Skeletal muscle satellite cell (primary cell): ENCODE measurements around the gene SLC10A7.

ENCODE experiments used
- H3K27me3 ChIP-seq: 2 replicates; pipeline ENCODE4 v1.7.0; 2013; ENCODE audit warnings: low read length; ENCODE audit not compliant: control insufficient read depth, insufficient read depth
- H3K36me3 ChIP-seq: 2 replicates; pipeline ENCODE4 v1.7.0; 2013; ENCODE audit warnings: mild to moderate bottlenecking, control low read depth, low read length; ENCODE audit not compliant: insufficient read depth
- H3K4me1 ChIP-seq: 2 replicates; pipeline ENCODE4 v1.7.0; 2013; ENCODE audit warnings: low read length; ENCODE audit not compliant: control insufficient read depth, insufficient read depth
- H3K4me2 ChIP-seq: 2 replicates; pipeline ENCODE4 v1.7.0; 2013; ENCODE audit warnings: mild to moderate bottlenecking, low read length
- H3K4me3 ChIP-seq: 2 replicates; pipeline ENCODE4 v1.7.0; 2013; ENCODE audit warnings: low read length
- H3K9ac ChIP-seq: 2 replicates; pipeline ENCODE4 v1.7.0; 2013; ENCODE audit warnings: mild to moderate bottlenecking, low read depth, low read length, moderate library complexity
- H3K9me3 ChIP-seq: replicated peaks from 2 replicates; pipeline ENCODE4 v1.7.0; 2013; ENCODE audit warnings: mild to moderate bottlenecking, control low read depth, low read length

Gene SLC10A7

GRCh38 chr4:146494143-146494542 lies 27.6 kb downstream of the SLC10A7 start:
- Histone ChIP-seq H3K36me3 (no peaks in the 10 kb centered on the region), H3K27me3 (no peaks in the 10 kb centered on the region), H3K4me2 (no peak overlapping the region), H3K9me3 (no peaks in the 10 kb centered on the region), H3K9ac (no peak overlapping the region), H3K4me1 (peaks cover 13% of the 10 kb centered on the region), H3K4me3 (no peak overlapping the region)

GRCh38 chr4:146490106-146490505 lies 31.6 kb downstream of the SLC10A7 start:
- Histone ChIP-seq H3K36me3 (no peaks in the 10 kb centered on the region), H3K9ac (no peak overlapping the region), H3K27me3 (no peaks in the 10 kb centered on the region), H3K4me3 (no peak overlapping the region), H3K4me1 (peaks cover 2% of the 10 kb centered on the region), H3K9me3 (no peaks in the 10 kb centered on the region), H3K4me2 (no peak overlapping the region)

- Histone ChIP-seq H3K4me2 (no peak overlapping the region), H3K4me1 (no peaks in the 10 kb centered on the region), H3K27me3 (no peaks in the 10 kb centered on the region), H3K36me3 (no peaks in the 10 kb centered on the region), H3K9ac (no peak overlapping the region), H3K9me3 (no peaks in the 10 kb centered on the region), H3K4me3 (no peak overlapping the region)
These were observed 33.1 kb downstream of the SLC10A7 start for GRCh38 chr4:146488495-146489174.

- Histone ChIP-seq H3K4me1 (no peaks in the 10 kb centered on the region), H3K9me3 (no peaks in the 10 kb centered on the region), H3K36me3 (no peaks in the 10 kb centered on the region), H3K4me3 (no peak overlapping the region), H3K27me3 (no peaks in the 10 kb centered on the region), H3K9ac (no peak overlapping the region), H3K4me2 (no peak overlapping the region)
These were observed 35.2 kb downstream of the SLC10A7 start for GRCh38 chr4:146486565-146486964.

GRCh38 chr4:146485968-146486367 lies 35.8 kb downstream of the SLC10A7 start:
- Histone ChIP-seq H3K9me3 (no peaks in the 10 kb centered on the region), H3K9ac (no peak overlapping the region), H3K4me2 (no peak overlapping the region), H3K36me3 (no peaks in the 10 kb centered on the region), H3K27me3 (no peaks in the 10 kb centered on the region), H3K4me1 (no peaks in the 10 kb centered on the region), H3K4me3 (no peak overlapping the region)

GRCh38 chr4:146482788-146483187 lies 39.0 kb downstream of the SLC10A7 start:
- Histone ChIP-seq H3K27me3 (no peaks in the 10 kb centered on the region), H3K4me3 (no peak overlapping the region), H3K4me2 (no peak overlapping the region), H3K36me3 (no peaks in the 10 kb centered on the region), H3K9ac (no peak overlapping the region), H3K4me1 (no peaks in the 10 kb centered on the region), H3K9me3 (no peaks in the 10 kb centered on the region)

GRCh38 chr4:146481246-146481645 lies 40.5 kb downstream of the SLC10A7 start:
- Histone ChIP-seq H3K4me1 (no peaks in the 10 kb centered on the region), H3K27me3 (no peaks in the 10 kb centered on the region), H3K4me3 (no peak overlapping the region), H3K9ac (no peak overlapping the region), H3K4me2 (no peak overlapping the region), H3K36me3 (no peaks in the 10 kb centered on the region), H3K9me3 (no peaks in the 10 kb centered on the region)

- H3K4me1 ChIP-seq, result no peaks in the 10 kb centered on the region
- H3K36me3 ChIP-seq, result no peaks in the 10 kb centered on the region
- no peak overlapping the region for H3K4me3 ChIP-seq
- H3K27me3 ChIP-seq, result no peaks in the 10 kb centered on the region
- no peak overlapping the region for H3K9ac ChIP-seq
- no peaks in the 10 kb centered on the region for H3K9me3 ChIP-seq
- no peak overlapping the region for H3K4me2 ChIP-seq
These were observed 43.7 kb downstream of the SLC10A7 start for GRCh38 chr4:146478009-146478408.

- Histone ChIP-seq H3K4me3 (no peak overlapping the region), H3K4me1 (no peaks in the 10 kb centered on the region), H3K9me3 (no peaks in the 10 kb centered on the region), H3K4me2 (no peak overlapping the region), H3K9ac (no peak overlapping the region), H3K36me3 (no peaks in the 10 kb centered on the region), H3K27me3 (no peaks in the 10 kb centered on the region)
These were observed 44.7 kb downstream of the SLC10A7 start for GRCh38 chr4:146477054-146477453.

GRCh38 chr4:146472404-146472803 lies 49.3 kb downstream of the SLC10A7 start:
- H3K4me3 ChIP-seq, result no peak overlapping the region
- no peaks in the 10 kb centered on the region for H3K27me3 ChIP-seq
- no peaks in the 10 kb centered on the region for H3K4me1 ChIP-seq
- no peaks in the 10 kb centered on the region for H3K9me3 ChIP-seq
- no peak overlapping the region for H3K9ac ChIP-seq
- no peaks in the 10 kb centered on the region for H3K36me3 ChIP-seq
- H3K4me2 ChIP-seq, result no peak overlapping the region

GRCh38 chr4:146470604-146471003 lies 51.1 kb downstream of the SLC10A7 start:
- Histone ChIP-seq H3K4me3 (no peak overlapping the region), H3K4me1 (no peaks in the 10 kb centered on the region), H3K27me3 (no peaks in the 10 kb centered on the region), H3K4me2 (no peak overlapping the region), H3K9ac (no peak overlapping the region), H3K9me3 (no peaks in the 10 kb centered on the region), H3K36me3 (no peaks in the 10 kb centered on the region)

GRCh38 chr4:146469022-146469421 lies 52.7 kb downstream of the SLC10A7 start:
- no peaks in the 10 kb centered on the region for H3K9me3 ChIP-seq
- no peak overlapping the region for H3K9ac ChIP-seq
- no peaks in the 10 kb centered on the region for H3K36me3 ChIP-seq
- no peak overlapping the region for H3K4me3 ChIP-seq
- no peaks in the 10 kb centered on the region for H3K27me3 ChIP-seq
- no peak overlapping the region for H3K4me2 ChIP-seq
- H3K4me1 ChIP-seq, result no peaks in the 10 kb centered on the region
